Activated T-cell treated with anti-CD3 and anti-CD28 coated beads for 24 hours (primary cell): ENCODE data around the gene MUC13.

Source experiments
- DNase-seq: peaks from one replicate; pipeline ENCODE4 v3.0.0-alpha.2; 2020; ENCODE audit warnings: low read depth

MUC13 gene

GRCh38 chr3:124950026-124950425, 15.5 kb upstream of the MUC13 start:
- no peak for DNase-seq

- DNase-seq = no peak
Observed at GRCh38 chr3:124942613-124943012, 8.1 kb upstream of the MUC13 start.

GRCh38 chr3:124941771-124942170, 7.2 kb upstream of the MUC13 start:
- no peak for DNase-seq

GRCh38 chr3:124939661-124940060, 5.1 kb upstream of the MUC13 start:
- no peak for DNase-seq

- DNase-seq = no peak
Observed at GRCh38 chr3:124938896-124939295, 4.3 kb upstream of the MUC13 start.

GRCh38 chr3:124937049-124937448, 2.5 kb upstream of the MUC13 start:
- no peak for DNase-seq

GRCh38 chr3:124935794-124936542, 1.4 kb upstream of the MUC13 start:
- DNase-seq = no peak

- no peak for DNase-seq
Observed at GRCh38 chr3:124935264-124935663, 713 bp upstream of the MUC13 start.

GRCh38 chr3:124928333-124929202, 6.0 kb downstream of the MUC13 start:
- peak; percentile 40 for DNase-seq

GRCh38 chr3:124927574-124928045, 6.9 kb downstream of the MUC13 start:
- DNase-seq = no peak

- no peak for DNase-seq
Observed at GRCh38 chr3:124926426-124927101, 8.0 kb downstream of the MUC13 start.

GRCh38 chr3:124924741-124925140, 9.8 kb downstream of the MUC13 start:
- DNase-seq = no peak

- no peak for DNase-seq
Observed at GRCh38 chr3:124923833-124924232, 10.7 kb downstream of the MUC13 start.

GRCh38 chr3:124920718-124921117, 13.8 kb downstream of the MUC13 start:
- no peak for DNase-seq

GRCh38 chr3:124919756-124920155, 14.8 kb downstream of the MUC13 start:
- DNase-seq = no peak

- DNase-seq = no peak
Observed at GRCh38 chr3:124918524-124918923, 16.0 kb downstream of the MUC13 start.

- DNase-seq = no peak
Observed at GRCh38 chr3:124916837-124917409, 17.6 kb downstream of the MUC13 start.

GRCh38 chr3:124915254-124915653, 19.3 kb downstream of the MUC13 start:
- no peak for DNase-seq

- no peak for DNase-seq
Observed at GRCh38 chr3:124907957-124908356, 26.6 kb downstream of the MUC13 start.

GRCh38 chr3:124904835-124905492, 29.6 kb downstream of the MUC13 start:
- DNase-seq = no peak
